A549 (cell line): Measurements from ENCODE around the gene SLCO3A1.

Experiments
- CHD2 ChIP-seq: fragments of 150-350 bp; IDR thresholded peaks from 2 replicates; pipeline ENCODE4 v1.6.1; 2014; ENCODE audit warnings: low read length; ENCODE audit not compliant: partially characterized antibody
- CTCF ChIP-seq: fragments of >200 bp; sonication (Bioruptor Twin); formaldehyde crosslinking; IDR thresholded peaks from 3 replicates; pipeline ENCODE4 v1.5.1; 2016
- HMGXB4 ChIP-seq: fragments of 250-450 bp; sonication (Bioruptor Pico); IDR thresholded peaks from 2 replicates; pipeline ENCODE4 v1.5.0; 2021; ENCODE audit warnings: mild to moderate bottlenecking, moderate library complexity, borderline replicate concordance
- MAFK ChIP-seq: fragments of 450-650 bp; IDR thresholded peaks from 2 replicates; pipeline ENCODE4 v1.6.1; 2014; ENCODE audit not compliant: partially characterized antibody
- REST ChIP-seq: fragments of 200-600 bp; sonication (generic); IDR thresholded peaks from 2 replicates; pipeline ENCODE4 v1.6.1; 2016; ENCODE audit warnings: antibody characterized with exemption, mild to moderate bottlenecking, moderate library complexity
- SMC3 ChIP-seq: fragments of >200 bp; sonication (Bioruptor Twin); formaldehyde crosslinking; IDR thresholded peaks from 3 replicates; pipeline ENCODE4 v1.6.1; 2018; ENCODE audit warnings: inconsistent platforms
- ZNF302 ChIP-seq: fragments of 250-450 bp; sonication (Bioruptor Pico); IDR thresholded peaks from 2 replicates; pipeline ENCODE4 v1.9.0; 2021; ENCODE audit warnings: inconsistent platforms, mild to moderate bottlenecking, moderate library complexity

- TF ChIP-seq CTCF (no peak), CHD2 (no peak), SMC3 (no peak), ZNF302 (CRISPR knock-in tag) (no peak), HMGXB4 (CRISPR knock-in tag) (no peak), REST (no peak), MAFK (no peak)
Observed at GRCh38 chr15:92005154-92005553, 151.6 kb downstream of the SLCO3A1 start.
